Dermis blood vessel endothelial cell (primary cell): ENCODE results near the gene KRTAP4-6. TPM values are rescaled to one million over a fixed set of nuclear protein-coding genes. Genes with fewer than 3 reads are reported as not detected.
"Not testable (repeated sequence)": the region's sequence is repeated elsewhere in the genome, so short reads cannot be mapped to it uniquely, and the experiment has no call there.

Source experiments
- DNase-seq: peaks from one replicate; pipeline ENCODE4 v3.0.0; 2010
- total RNA-seq: library from RNA; depleted of rRNA; stranded (reverse); fragments of >200 nt; gene quantifications from 2 replicates; pipeline ENCODE4 v1.2.3, GENCODE V29; 2014

Gene KRTAP4-6
- total RNA-seq = 0.19 TPM in 1 of 2 replicates, not detected in the other

DNA sequence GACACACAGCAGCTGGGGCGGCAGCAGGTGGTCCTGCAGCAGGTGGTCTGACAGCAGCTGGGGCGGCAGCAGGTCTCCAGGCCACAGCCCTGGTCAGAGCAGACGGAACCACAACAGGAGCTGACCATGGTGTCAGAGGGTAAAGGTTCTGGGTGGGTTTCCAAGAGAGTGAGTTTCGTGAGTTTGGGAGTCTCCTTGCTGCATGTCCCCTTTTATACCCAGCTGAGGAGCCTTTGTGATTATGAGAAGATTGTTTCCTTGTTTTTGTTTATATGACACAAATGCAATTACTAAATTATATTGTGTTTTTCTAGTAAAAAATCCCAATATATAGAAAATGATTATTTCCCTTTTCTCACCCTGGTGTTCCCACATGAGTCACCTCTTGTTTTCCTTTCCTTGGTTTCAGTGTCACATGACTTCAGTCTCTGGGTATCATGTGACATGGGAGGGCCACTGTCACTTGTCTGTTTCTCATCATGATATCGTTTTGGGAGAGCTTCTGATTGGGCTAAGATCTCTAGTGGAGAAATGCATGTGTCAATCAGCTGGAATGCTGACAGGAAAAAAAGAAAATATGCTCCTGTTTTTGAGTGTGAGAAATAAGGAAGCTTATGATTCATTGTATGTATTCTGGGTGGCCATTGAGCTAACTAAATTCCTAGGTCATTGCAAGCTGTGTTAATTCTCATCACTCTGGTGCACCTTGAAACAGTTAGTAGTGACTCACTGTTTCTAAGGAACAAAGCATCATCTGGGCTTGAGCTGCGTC, at the start of gene KRTAP4-6:
Gene KRTAP4-6 (minus strand): TSS at position 185 of the 772 bp plus-strand sequence. CDS start 57 bp downstream, at position 128.
- peak; percentile 60 for DNase-seq

DNA sequence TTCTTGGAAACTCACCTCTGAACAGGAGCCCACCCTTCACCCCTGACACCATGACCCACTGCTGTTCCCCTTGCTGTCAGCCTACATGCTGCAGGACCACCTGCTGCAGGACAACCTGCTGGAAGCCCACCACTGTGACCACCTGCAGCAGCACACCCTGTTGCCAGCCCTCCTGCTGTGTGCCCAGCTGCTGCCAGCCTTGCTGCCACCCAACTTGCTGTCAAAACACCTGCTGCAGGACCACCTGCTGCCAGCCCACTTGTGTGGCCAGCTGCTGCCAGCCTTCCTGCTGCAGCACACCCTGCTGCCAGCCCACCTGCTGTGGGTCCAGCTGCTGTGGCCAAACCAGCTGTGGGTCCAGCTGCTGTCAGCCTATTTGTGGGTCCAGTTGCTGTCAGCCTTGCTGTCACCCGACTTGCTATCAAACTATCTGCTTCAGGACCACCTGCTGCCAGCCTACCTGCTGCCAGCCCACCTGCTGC, 49.5 kb upstream of the KRTAP4-6 start, which contains the start of gene KRTAP9-1:
Gene KRTAP9-1 (plus strand): TSS at position 51 of the 482 bp plus-strand sequence. CDS start 0 bp downstream, at position 51.
- not testable (repeated sequence) for DNase-seq

DNA sequence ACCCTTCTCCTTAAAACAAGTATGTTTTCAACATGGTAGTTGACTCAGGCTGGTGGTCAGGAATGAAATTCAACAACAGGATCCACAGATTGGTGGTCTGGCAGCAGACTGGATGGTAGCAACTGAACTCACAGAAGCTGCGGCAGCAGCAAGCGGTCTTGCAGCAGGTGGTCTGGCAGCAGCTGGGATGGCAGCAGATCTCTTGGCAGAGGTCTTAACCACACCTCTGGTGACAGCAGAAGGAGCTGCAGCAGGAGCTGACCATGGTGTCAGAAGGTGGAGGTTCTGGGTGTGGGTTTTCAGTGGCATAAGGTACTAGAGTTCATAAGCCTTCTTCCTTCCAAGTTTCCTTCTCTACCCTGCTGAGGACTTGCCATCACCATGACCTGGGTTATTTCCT, 46.5 kb upstream of the KRTAP4-6 start:
- no peak for DNase-seq

DNA sequence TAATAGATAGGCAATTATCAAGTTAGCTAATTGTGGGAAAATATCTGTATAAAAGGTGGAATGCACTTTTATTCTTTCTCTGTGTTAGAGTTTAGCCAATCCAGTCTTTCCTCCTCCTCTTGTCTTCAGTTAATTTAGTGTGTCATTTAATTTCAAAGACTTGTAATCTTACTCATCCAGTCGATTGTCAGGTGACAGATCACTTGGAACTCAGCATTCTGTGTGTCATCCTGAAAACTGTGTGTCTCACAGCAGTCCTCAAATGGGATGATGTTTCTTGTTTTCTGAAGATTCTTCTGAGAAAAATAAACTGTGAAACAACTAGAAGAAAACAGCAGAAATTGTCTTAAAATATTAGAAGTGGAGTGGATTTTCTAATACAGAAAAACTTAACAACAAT, 44.7 kb upstream of the KRTAP4-6 start:
- no peak for DNase-seq

DNA sequence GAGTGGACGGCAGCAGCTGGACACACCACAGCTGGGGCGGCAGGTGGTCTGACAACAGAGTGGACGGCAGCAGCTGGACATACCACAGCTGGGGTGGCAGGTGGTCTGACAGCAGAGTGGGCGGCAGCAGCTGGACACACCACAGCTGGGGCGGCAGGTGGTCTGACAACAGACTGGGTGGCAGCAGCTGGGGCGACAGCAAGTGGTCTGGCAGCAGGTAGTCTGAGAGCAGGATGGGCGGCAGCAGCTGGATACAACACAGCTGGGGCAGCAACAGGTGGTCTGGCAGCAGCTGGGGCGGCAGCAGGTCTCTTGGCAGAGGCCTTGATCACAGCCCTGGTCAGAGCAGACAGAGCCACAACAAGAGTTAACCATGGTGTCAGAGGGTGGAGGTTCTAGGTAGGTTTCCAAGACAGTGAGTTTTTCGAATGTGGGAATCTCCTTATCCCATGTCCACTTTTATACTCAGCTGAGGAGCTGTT, 44.2 kb upstream of the KRTAP4-6 start, which contains the start of gene KRTAP4-1:
Gene KRTAP4-1 (minus strand): TSS at position 432 of the 482 bp plus-strand sequence. CDS start 57 bp downstream, at position 375.
- no peak for DNase-seq

DNA sequence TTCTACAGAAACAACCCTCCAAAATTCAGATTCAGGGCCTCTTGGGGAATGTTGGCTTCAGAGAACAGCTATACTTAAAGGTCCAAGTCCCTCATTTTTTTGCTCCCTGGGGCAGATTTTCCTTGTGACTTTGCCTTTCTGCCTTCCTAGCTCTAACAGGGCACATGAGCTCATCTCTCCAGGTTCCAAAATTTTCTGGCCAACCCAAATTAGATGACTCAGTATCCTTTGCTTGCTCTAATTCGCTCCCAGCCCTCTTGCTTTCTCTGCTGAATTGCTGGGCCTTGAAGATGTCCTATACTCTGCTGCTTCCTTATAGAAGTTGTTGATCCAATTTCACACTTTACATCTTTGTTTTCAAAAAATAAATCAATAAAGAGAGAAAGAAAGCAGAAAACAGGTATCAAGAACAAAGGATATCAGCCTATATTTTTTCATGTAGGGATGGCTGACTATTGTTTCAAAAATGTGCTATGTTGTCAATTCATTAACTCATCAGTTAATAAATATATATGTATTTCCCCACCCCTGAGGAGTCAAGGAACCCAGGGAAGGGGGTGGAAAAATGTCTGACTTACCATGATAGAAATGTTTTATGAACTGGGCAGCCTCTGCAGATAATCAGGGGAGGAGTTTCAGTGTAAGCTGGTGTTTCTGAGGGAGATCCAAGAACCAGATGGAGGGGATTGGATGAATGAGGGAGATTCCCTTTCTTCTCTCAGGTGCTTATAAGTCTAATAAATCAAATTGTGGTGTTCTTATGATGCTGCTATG, 38.7 kb upstream of the KRTAP4-6 start:
- DNase-seq = no peak

DNA sequence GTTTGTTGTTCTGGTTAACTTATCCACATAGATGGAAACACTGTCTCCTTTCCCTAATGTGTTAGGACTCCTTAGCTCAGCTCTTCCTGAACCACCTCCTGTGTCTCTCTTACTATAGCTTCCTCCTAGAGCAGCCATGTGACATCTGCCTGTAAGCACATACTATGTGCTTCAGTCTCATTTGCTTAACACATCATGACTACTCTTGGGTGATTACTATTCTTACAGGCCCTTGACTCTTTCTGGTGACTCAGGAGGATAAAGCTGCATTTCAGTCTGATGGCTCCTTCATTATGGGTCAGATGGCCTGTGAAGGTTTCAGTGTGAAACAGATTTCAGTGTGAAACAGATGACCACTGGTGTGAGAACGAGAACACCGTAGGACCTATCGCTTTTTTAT, 38.0 kb upstream of the KRTAP4-6 start:
- no peak for DNase-seq

DNA sequence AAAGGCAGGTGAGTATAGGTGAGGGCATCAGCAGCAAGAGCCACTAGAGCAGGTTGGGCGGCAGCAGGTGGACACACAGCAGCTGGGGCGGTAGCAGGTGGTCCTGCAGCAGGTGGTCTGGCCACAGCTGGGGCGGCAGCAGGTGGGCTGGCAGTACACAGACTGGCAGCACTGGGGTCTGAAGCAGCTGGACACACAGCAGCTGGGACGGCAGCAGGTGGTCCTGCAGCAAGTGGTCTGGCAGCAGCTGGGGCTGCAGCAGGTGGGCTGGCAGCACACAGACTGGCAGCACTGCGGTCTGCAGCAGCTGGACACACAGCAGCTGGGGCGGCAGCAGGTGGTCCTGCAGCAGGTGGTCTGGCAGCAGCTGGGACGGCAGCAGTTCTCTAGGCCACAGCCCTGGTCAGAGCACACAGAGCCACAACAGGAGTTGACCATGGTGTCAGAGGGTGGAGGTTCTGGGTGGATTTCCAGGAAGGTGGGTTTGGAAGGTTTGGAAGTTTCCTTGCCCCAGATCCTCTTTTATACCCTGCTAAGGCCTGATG, 37.5 kb upstream of the KRTAP4-6 start, which contains the start of gene KRTAP4-2:
Gene KRTAP4-2 (minus strand): TSS at position 495 of the 545 bp plus-strand sequence. CDS start 57 bp downstream, at position 438.
- DNase-seq = no peak

DNA sequence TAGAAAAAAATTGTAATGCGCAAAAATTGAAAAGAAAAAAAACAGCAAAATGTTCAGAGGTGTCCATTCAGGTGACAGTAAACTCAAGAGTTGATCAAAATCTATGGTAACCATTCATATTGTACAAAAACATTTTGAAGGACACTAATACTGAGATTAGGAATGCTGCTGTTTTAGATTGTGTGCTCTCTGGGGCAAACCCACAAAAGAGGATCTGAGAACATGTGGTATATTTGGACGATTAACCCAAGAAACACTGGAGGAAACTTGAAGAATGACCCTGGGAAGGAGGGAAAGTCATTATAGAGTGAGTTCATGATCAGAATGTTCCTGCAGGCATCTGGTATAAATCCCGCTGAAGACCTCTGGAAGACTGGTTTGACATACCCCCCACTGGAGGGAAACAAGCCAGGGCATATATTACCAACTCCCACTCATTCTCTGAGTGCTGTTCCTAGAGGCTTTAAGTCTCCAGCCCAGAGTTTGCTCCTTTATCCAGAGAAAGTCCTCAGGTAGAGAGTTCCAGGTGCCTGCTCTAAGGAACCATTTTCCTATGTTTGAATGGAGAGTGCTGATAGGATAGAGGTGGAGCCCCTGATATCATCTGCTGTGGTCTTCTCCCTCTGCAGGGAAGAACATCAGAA, 36.5 kb upstream of the KRTAP4-6 start:
- DNase-seq = no peak

DNA sequence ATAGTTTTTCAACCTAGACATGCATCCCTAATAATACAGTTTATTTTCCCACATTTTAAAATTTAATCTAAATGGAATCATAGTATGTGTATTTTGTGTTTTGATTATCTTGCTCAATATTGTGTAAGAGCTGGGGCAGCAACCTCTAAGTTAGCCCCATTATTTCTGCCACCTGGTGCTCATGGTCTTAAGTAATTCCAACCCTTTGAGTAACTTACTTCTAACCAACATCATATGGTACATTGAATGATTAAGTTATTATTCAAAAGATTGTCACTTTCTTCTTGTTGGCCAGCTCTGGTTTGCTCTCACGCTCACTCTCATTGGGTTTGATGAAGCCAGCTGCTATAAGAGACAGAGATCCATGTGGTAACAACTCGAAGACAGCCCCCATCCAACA, 31.5 kb upstream of the KRTAP4-6 start:
- no peak for DNase-seq

DNA sequence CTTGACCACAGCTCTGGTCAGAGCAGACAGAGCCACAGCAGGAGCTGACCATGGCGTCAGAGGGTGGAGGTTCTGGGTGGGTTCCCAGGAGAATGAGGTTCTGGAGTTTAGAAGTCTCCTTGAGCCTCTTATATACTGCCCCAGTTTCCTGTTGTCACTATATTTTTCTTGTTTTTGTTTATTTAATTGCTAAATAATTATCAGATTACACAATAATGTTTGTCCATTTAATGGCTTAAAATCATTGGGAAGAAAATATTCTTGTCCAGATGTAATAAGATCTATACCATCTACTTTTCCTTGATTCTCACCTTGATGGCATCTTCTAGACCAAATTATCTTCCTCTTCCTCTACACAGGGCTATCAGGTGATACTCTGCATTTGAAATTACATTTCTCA, 27.8 kb upstream of the KRTAP4-6 start, which contains the start of gene KRTAP4-3:
Gene KRTAP4-3 (minus strand): TSS at position 101 of the 400 bp plus-strand sequence. CDS start 49 bp downstream, at position 52.
- no peak for DNase-seq

DNA sequence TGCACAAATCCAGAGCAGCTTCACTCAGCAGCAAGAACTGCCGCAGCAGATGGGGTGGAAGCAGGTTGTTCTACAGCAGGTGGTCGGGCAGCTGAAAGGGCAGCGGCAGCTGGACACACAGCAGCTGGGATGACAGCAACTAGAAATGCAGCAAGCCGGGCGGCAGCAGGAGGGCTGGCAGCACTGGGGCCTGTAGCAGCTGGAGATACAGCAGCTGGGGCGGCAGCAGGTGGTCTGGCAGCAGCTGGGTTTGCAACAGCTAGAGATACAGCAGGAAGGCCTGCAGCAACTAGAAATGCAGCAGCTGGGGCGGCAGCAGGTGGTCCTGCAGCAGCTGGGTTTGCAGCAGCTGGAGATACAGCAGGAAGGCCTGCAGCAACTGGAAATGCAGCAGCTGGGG, 27.2 kb upstream of the KRTAP4-6 start:
- no peak for DNase-seq

DNA sequence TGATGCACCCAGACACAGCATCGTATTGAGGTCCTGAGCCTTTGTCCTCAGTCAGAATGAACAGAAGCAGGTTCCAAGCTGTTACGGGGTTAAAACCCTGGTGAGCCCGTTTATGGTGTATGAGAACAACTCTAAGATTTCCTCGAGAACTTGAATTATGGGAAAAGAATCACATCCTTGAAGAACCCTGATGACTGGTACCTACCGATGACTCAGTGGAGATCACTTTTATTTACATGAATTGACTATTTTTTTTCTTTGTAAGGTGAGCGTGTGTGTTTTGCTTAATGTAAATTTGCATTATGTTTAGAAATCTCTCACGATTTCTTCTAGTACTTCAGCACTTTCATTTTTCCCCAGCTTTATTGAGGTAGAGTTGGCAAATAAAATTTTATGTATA, 23.5 kb upstream of the KRTAP4-6 start:
- no peak for DNase-seq

DNA sequence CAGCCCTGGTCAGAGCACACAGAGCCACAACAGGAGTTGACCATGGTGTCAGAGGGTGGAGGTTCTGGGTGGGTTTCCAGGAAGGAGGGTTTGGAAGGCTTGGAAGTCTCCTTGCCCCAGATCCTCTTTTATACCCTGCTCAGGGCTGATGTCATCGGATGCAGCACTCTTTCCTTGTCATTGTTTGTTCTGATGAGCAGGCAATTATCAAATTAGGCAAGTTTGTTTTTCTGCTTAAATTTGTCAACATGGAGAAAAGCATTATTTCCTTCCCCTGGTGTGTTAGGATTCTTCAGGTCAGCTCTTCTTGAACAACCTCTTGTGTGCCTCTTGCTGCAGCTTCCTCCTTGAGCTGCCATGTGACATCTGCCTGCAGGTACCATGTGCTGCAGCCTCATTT, 20.3 kb upstream of the KRTAP4-6 start, which contains the start of gene KRTAP4-4:
Gene KRTAP4-4 (minus strand): TSS at position 101 of the 400 bp plus-strand sequence. CDS start 57 bp downstream, at position 44.
- DNase-seq = no peak

DNA sequence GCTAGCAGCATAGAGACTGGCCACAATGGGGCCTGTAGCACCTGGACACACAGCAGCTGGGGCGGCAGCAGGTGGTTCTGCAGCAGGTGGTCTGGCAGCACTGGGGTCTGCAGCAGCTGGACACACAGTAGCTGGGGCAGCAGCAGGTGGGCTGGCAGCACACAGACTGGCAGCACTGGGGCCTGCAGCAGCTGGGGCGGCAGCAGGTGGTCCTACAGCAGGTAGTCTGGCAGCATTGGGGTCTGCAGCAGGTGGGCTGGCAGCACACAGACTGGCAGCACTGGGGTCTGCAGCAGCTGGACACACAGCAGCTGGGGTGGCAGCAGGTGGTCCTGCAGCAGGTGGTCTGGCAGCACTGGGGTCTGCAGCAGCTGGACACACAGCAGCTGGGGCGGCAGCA, 19.8 kb upstream of the KRTAP4-6 start:
- DNase-seq = not testable (repeated sequence)

DNA sequence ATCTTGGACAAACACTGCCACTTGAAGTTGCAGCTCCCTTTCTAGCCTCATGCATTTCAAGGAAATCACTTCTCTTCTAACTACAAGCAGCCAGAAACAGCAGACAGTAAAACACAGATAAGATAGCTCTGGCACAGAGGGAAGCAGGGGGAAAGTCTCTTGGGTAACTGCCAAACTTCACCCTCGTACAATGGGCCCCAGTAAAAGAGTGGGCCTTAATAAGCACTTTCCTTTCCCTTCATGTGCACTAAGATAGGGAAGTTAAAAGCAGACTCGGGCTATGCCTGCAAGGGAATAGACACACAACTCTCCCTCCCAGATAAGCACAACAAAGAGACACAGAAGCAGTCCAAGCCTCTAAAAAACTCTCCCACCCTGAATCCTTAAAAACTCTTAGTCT, 13.5 kb upstream of the KRTAP4-6 start:
- DNase-seq = no peak

DNA sequence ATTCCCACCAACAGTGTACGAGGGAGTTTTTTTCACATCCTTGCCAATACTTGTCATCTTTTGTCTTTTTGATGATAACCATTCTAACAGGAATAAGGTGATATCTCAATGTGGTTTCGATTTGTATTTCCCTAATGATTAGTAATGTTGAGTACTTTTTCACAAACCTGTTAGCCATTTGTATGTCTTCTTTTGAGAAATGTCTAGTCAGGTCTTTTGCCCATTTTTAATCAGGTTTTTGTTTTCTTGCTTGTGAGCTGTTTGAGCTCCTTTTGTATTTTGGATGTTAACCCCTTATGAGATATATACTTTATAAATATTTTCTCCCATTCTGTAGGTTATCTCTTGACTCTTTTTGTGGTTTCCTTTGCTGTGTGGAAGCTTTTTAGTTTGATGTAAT, 11.2 kb upstream of the KRTAP4-6 start:
- no peak for DNase-seq

DNA sequence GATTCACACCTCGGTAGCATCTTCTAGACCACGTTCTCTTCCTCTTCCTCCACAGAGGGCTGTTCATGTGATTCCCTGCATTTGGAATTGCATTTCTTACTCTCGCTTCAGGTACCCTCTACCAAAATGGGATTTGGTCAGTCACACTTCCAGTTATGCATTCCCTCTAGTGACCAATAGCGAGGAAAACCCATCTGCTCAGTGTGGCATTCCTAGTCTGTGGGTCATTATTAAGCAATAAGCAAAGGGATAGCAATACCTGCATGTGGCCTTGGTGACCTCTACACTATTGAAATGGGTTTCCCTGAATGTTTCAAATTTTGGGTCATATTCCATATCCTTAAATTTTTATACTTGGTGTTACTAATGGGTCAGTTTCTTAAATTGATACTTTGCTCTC, 9.7 kb upstream of the KRTAP4-6 start:
- no peak for DNase-seq

DNA sequence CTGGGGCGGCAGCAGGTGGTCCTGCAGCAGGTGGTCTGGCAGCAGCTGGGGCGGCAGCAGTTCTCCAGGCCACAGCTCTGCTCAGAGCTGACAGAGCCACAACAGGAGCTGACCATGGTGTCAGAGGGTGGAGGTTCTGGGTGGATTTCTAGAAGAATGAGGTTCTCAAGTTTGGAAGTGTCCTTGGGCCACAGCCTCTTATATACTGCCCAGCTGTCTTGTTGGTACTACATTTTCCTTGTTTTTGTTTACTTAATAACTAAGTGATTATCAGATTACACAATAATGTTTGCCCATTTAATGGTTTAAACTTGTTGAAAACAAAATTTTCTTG, 9.3 kb upstream of the KRTAP4-6 start, which contains the start of gene KRTAP4-5:
Gene KRTAP4-5 (minus strand): TSS at position 174 of the 334 bp plus-strand sequence. CDS start 58 bp downstream, at position 116.
- DNase-seq = no peak

DNA sequence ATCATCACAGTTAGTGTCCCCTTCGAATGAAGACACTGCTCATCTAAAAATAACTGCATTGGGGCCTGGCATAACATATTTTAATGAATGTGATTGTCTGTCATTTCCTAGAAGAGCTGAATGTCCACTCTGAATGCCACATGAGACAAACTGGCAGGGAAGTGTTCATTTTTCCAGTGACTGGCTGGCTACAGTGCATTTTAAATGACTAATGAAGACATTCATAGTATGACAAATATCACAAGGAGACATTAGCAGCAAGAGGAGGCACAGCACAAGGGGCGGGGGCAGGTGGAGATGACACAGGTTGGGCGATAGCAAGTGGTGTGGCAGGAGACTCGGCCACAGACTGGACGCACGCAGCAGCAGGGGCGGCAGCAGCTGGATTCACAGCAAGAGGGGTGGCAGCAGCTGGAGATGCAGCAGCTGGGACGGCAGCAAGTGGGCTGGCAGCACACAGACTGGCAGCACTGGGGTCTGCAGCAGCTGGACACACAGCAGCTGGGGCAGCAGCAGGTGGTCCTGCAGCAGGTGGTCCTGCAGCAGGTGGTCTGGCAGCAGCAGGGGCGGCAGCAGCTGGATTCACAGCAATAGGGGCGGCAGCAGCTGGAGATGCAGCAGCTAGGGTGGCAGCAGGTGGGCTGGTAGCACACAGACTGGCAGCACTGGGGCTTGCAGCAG, 8.8 kb upstream of the KRTAP4-6 start:
- not testable (repeated sequence) for DNase-seq

DNA sequence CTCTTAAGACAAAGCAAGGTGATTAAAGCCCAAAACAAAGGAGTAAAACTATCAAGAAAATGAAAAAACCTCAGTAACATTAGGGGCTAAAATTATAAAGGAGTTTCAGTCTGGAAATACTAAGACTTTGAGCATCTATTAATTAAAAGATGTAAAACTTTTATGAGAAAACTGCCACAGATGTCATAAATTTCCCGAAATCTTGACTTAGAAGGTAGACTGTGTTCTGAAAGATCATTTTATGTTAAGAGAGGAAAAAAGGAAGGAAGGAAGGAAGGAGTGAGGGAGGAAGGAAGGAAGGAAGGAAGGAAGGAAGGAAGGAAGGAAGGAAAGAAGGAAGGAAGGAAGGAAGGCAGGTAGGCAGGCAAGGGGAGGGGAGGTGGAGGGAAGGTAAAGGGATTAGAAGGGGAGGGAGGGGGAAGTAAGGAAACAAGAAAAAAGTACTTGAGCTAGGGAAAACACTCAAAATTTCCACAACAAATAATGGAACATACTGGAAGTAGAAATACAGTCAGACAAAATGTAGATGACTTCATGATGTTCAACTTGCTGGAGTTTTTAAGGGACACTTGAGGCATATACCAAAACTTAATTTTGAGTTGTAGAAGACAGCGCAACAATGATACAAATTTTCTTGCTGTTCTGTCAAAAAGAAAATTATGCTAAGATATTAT, 7.3 kb upstream of the KRTAP4-6 start:
- DNase-seq = no peak
